ENCODE measurements around the gene RTBDN. TPM values are rescaled to one million over a fixed set of nuclear protein-coding genes. Genes with fewer than 3 reads are reported as not detected.

The RTBDN gene
- total RNA-seq, 1 donor from 2014 or later, result 0.21 TPM

GRCh38 chr19:12788042-12788681, 46.2 kb downstream of the RTBDN start:
- no peak overlapping the region for H3K4me3 ChIP-seq (ENCODE audit: low read depth, low read length)
- no peaks in the 10 kb centered on the region for H3K27me3 ChIP-seq (ENCODE audit: control insufficient read depth, insufficient read depth, low read length)
- no peaks in the 10 kb centered on the region for H3K36me3 ChIP-seq (ENCODE audit: control insufficient read depth, insufficient read depth, low read length)
- TF ChIP-seq, protein P1, sequence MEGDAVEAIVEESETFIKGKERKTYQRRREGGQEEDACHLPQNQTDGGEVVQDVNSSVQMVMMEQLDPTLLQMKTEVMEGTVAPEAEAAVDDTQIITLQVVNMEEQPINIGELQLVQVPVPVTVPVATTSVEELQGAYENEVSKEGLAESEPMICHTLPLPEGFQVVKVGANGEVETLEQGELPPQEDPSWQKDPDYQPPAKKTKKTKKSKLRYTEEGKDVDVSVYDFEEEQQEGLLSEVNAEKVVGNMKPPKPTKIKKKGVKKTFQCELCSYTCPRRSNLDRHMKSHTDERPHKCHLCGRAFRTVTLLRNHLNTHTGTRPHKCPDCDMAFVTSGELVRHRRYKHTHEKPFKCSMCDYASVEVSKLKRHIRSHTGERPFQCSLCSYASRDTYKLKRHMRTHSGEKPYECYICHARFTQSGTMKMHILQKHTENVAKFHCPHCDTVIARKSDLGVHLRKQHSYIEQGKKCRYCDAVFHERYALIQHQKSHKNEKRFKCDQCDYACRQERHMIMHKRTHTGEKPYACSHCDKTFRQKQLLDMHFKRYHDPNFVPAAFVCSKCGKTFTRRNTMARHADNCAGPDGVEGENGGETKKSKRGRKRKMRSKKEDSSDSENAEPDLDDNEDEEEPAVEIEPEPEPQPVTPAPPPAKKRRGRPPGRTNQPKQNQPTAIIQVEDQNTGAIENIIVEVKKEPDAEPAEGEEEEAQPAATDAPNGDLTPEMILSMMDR (IDR thresholded peaks at IDR 0.05; ENCODE audit: insufficient read depth, low read length, poor library complexity, severe bottlenecking), result no peak
- DNase-seq (ENCODE audit: low read depth), result no peak

DNA sequence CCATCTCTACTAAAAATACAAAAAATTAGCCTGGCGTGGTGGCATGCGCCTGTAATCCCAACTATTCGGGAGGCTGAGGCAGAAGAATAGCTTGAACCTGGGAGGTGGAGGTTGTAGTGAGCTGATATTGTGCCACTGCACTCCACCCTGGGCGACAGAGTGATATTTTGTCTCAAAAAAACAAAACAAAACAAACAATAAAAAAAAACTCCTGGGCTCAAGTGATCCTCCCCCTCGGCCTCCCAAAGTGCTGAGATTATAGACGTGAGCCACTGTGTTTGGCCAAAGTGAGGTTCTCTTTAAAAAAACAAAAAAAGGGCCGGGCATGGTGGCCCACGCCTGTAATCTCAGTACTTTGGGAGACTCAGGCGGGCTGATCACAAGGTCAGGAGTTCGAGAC, 46.9 kb downstream of the RTBDN start:
- Histone ChIP-seq H3K36me3 (ENCODE audit: control insufficient read depth, insufficient read depth, low read length) (no peaks in the 10 kb centered on the region), H3K4me3 (ENCODE audit: low read depth, low read length) (no peak overlapping the region), H3K27me3 (ENCODE audit: control insufficient read depth, insufficient read depth, low read length) (no peaks in the 10 kb centered on the region)
- TF ChIP-seq, protein P1 (IDR thresholded peaks at IDR 0.05; ENCODE audit: insufficient read depth, low read length, poor library complexity, severe bottlenecking), result no peak
- DNase-seq (ENCODE audit: low read depth), result no peak

- no peak overlapping the region for H3K4me3 ChIP-seq (ENCODE audit: low read depth, low read length)
- no peaks in the 10 kb centered on the region for H3K27me3 ChIP-seq (ENCODE audit: control insufficient read depth, insufficient read depth, low read length)
- no peaks in the 10 kb centered on the region for H3K36me3 ChIP-seq (ENCODE audit: control insufficient read depth, insufficient read depth, low read length)
- DNase-seq (ENCODE audit: low read depth), result no peak
- TF ChIP-seq, protein P1 (IDR thresholded peaks at IDR 0.05; ENCODE audit: insufficient read depth, low read length, poor library complexity, severe bottlenecking), result no peak
These were observed 47.4 kb downstream of the RTBDN start for GRCh38 chr19:12786952-12787351.

- TF ChIP-seq, protein P1 (IDR thresholded peaks at IDR 0.05; ENCODE audit: insufficient read depth, low read length, poor library complexity, severe bottlenecking), result no peak
- Histone ChIP-seq H3K27me3 (ENCODE audit: control insufficient read depth, insufficient read depth, low read length) (no peaks in the 10 kb centered on the region), H3K36me3 (ENCODE audit: control insufficient read depth, insufficient read depth, low read length) (no peaks in the 10 kb centered on the region), H3K4me3 (ENCODE audit: low read depth, low read length) (no peak overlapping the region)
- DNase-seq (ENCODE audit: low read depth), result no peak
These were observed 48.1 kb downstream of the RTBDN start for GRCh38 chr19:12786141-12786870.

GRCh38 chr19:12785431-12786031, 48.8 kb downstream of the RTBDN start:
- Histone ChIP-seq H3K27me3 (ENCODE audit: control insufficient read depth, insufficient read depth, low read length) (no peaks in the 10 kb centered on the region), H3K4me3 (ENCODE audit: low read depth, low read length) (no peak overlapping the region), H3K36me3 (ENCODE audit: control insufficient read depth, insufficient read depth, low read length) (no peaks in the 10 kb centered on the region)
- no peak for DNase-seq (ENCODE audit: low read depth)
- TF ChIP-seq, protein P1 (IDR thresholded peaks at IDR 0.05; ENCODE audit: insufficient read depth, low read length, poor library complexity, severe bottlenecking), result no peak

Measured in kidney epithelial cell (primary cell).